Measurements from ENCODE around the gene POLD2.

DNA sequence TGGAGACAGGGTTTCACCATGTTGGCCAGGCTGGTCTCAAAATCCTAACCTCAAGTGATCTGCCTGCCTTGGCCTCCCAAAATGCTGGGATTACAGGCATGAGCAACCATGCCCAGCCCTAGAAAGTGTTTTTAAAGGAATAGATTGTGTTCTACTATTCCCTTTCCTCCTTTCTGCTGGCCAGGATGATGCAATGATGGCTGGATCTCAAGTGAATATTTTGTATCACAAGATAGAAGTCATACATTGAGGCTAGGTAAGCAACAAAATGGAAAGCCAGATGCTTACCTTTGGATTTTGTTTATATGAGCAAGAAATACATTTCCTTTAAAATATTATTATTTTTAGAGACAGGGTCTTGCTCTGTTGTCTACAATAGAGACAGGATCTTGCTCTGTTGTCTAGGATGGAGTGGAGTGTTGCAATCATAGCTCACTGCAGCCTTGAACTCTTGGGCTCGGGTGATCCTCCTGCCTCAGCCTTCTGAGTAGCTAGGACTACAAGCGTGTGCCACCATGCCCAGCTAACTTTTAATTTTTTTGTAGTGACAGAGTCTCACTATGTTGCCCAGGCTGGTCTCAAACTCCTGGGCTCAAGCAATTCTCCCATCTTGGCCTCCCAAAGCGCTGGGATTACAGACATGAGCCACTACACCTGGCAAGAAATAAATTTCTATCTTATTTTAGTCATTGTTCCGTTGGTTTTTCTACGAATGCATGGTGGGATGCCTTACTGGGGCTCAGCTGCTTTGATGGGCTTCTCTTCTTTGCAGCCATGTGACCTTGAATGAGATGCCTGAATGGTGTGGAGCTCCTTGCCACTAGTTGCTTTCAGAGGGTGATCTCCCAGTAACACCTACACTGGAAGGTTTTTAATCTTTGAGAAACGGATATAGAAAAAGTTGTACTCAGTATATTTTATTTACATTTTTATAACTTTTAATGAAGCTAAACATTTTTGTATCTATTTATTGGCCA is 25.0 kb downstream of the POLD2 start:
- TF ChIP-seq, protein P1, sequence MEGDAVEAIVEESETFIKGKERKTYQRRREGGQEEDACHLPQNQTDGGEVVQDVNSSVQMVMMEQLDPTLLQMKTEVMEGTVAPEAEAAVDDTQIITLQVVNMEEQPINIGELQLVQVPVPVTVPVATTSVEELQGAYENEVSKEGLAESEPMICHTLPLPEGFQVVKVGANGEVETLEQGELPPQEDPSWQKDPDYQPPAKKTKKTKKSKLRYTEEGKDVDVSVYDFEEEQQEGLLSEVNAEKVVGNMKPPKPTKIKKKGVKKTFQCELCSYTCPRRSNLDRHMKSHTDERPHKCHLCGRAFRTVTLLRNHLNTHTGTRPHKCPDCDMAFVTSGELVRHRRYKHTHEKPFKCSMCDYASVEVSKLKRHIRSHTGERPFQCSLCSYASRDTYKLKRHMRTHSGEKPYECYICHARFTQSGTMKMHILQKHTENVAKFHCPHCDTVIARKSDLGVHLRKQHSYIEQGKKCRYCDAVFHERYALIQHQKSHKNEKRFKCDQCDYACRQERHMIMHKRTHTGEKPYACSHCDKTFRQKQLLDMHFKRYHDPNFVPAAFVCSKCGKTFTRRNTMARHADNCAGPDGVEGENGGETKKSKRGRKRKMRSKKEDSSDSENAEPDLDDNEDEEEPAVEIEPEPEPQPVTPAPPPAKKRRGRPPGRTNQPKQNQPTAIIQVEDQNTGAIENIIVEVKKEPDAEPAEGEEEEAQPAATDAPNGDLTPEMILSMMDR (IDR thresholded peaks at IDR 0.05) = no peak
- TF ChIP-seq POLR2A (IDR thresholded peaks at IDR 0.05) = no peak
- TF ChIP-seq POLR2AphosphoS5 (IDR thresholded peaks at IDR 0.05; ENCODE audit: insufficient read depth in 1 of 2, low read depth in 1 of 2) = no peak
